CD4-positive, alpha-beta T cell treated with Interferon gamma for 1 hour (primary cell): ENCODE measurements around the gene DPP6.

Experiments
- DNase-seq: peaks from one replicate; pipeline ENCODE4 v3.0.0-alpha.2; 2020

Gene DPP6

GRCh38 chr7:154255324-154255723 lies 203.1 kb downstream of the DPP6 start:
- no peak for DNase-seq

- DNase-seq: no peak
Measured at GRCh38 chr7:154256150-154256549, 204.0 kb downstream of the DPP6 start.

DNA sequence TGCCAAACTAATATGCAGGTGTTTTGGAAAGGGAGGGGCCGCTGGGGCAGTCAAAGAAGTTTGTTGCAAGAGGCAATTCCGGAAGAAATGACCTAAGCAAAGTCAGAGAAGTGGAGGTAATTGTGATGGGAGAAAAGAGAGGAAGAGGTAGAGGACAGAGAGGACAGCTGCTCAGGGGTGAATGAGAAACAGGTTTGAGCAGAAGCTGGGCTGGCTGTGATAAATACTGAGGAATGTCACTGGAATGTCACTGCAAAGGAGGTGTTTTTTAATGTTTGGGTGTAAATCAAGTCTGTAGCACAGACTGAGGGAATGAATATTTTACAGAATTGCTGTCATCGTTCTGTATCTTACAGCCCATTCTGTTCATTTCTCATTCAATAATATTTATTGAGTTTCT lies 207.2 kb downstream of the DPP6 start:
- no peak for DNase-seq

DNA sequence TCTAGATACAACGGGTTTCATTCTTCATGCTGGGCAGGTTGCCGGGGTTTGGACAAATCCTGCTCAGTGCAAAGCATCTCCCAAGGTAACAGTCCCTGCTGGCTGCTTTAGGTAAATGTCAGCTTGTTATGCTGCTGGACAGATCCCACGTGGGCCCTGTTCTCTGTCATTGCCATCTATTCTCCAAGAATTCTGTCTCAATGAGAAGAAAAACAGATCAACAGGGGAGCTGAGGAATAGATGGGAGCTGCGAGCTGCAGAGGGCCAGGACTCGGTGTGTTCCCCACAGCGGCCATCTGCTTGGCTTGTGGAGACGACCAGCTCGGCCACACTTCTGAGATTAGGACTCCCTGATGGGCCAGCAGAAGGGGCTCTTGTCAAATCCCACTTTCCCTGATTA lies 235.2 kb downstream of the DPP6 start:
- DNase-seq: no peak

DNA sequence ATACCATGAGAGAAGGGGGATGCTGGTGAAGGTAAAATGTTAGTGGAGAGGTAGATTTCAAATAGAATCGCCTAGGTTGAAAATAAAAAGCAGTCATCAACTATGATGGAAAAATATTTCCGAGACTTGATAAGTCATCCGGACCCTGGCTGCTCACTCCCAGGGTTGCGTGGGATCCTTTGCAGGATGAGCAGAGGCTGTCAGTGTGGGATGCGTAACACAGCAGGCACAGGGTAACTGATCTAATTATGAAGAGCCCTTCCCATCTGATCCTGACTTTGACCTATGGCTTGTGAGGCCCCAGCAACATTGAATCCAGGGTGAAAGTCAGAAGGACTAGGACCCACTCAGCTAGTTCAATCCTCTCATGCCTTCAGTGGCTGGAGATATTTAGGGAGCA lies 236.9 kb downstream of the DPP6 start:
- no peak for DNase-seq

- no peak for DNase-seq
Measured at GRCh38 chr7:154296443-154296842, 244.2 kb downstream of the DPP6 start.

DNA sequence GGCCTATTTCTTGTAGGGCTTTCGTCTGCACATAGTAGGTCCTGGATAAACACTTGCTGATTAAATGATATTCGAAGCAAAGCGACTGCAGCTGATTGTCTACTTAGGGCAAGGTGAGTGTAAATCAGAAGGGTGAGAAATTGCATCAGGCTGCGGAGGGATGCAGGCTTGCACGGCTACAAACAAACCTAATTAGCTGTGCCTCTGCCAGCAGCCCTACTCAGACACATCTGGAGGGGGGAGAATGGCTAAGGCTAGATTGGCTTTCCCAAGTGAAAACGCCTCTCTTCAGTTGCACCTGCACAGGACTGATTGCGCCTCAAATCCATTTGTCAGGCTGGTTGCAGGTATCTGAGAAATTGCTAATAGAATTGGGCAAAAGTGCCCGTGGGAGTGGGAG lies 247.5 kb downstream of the DPP6 start:
- no peak for DNase-seq

DNA sequence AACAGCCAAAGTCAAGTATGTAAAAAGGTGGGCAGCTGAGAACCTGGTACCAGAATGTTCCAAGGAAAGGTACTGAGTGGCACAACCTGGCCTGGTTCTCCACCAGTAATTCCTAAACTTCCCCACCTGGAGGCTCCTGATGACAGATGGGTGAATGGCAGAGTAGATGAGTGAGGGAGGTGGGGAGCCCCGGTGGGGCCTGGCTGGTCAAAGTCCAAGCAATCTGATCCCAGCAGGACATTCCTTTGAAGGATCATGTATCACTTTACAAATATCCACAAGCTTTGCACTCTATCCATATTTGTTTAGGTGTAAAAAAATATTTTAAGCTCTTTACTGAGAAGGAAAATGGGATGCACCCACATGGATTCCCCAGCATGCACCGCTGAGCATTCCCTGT lies 250.2 kb downstream of the DPP6 start:
- DNase-seq: no peak

DNA sequence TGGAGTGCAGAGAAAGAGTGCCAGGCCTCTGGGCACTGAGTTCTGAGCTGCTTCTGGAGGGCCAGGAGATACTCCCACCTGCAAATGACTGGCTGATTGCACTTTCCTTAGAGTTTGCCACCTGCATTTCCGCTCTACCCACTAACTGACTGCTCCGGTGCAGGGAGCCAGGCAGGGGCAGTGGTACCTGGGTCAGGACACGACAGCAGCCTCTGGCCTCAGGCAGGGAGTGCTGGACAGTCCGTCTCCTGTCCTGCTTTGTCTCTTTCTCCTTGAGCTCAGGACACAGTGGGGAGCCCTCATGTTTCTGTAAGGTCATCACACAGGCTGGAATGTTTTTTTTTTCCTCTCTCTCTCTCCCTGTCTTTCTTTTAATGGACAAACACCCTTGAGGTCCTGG lies 252.0 kb downstream of the DPP6 start:
- DNase-seq: no peak

DNA sequence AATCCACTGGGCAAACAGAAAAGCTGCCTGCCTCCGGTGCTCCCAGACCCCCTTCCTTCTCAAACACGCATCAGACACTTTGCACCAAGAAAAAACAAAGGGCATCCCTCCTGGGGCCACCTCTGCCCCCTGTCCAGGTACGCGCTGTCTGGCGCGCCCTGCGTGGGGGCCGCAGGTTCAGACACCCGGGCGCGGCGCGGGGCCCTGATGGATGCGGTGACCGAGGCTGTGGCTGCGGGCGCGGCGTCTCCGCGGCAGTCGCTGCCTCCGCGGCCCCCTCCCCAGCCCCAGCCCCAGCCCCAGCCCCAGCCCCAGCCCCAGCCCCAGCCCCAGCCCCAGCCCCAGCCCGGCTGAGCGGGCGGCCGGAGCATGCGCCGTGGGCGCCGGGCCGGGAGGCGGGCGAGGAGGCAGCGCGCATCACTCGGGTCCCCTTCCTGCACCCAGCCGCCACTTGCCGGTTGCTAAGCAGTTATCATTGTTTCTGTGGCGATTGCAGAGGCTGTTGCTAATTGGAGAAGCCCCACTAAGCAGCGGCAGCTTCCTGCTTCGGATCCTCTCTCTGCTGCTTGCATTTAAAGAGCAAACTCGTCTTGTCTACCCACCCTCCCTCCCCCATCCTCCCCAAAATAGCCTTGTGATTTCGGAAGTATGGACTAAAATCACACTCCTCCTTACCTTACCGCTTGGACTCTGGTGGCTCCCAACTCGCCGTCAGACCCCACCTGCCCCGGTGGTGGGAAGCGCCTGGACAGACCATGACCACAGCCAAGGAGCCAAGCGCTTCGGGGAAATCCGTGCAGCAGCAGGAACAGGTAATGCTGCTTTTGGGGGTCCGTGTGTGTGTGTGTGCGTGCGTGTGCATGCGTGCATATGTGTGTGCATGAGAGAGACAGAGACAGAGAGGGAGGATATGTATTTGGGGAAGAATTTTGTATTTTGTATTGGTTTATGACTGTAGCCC lies 252.8 kb downstream of the DPP6 start:
- no peak for DNase-seq

GRCh38 chr7:154306036-154306435 lies 253.8 kb downstream of the DPP6 start:
- DNase-seq: no peak

GRCh38 chr7:154308928-154309327 lies 256.7 kb downstream of the DPP6 start:
- no peak for DNase-seq

DNA sequence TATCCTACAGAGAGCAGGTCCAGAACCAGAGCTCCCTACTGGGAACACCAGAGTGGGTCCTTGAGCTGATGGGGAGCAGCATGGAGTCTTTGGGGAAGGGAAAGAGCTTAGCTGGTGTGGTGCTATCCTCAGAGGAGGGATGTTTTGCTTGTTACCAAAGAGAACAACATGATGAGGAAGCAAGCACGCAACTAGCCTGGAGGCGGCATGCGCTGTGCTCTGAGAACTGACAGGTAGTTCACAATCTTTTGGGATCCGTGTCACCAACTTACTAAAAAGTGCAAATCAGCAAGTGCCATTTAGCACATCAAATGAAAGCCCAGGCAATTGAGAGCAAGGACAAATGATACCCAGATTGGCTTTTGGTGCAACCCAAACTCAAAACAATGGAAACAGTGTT lies 257.9 kb downstream of the DPP6 start:
- DNase-seq: no peak

- DNase-seq: no peak
Measured at GRCh38 chr7:154324196-154324595, 272.0 kb downstream of the DPP6 start.

DNA sequence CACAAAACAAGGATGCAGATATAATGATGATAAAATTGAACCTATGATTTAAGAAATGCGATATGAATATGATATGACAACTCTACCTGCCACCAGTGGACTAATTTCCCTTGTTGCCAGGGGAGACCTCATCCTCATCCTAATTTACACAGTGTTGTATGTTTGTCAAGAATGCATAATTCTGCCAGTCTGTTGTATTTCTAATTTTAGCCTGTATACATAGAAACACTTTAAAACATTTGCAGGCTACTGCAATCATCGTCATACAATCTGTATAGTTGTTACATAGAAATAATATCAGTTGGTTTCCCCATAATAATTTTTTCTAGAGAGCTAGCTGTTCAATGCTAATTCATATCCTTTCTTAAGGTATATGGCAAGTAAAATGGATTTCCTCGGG lies 274.2 kb downstream of the DPP6 start:
- no peak for DNase-seq

GRCh38 chr7:154330318-154330717 lies 278.1 kb downstream of the DPP6 start:
- no peak for DNase-seq

DNA sequence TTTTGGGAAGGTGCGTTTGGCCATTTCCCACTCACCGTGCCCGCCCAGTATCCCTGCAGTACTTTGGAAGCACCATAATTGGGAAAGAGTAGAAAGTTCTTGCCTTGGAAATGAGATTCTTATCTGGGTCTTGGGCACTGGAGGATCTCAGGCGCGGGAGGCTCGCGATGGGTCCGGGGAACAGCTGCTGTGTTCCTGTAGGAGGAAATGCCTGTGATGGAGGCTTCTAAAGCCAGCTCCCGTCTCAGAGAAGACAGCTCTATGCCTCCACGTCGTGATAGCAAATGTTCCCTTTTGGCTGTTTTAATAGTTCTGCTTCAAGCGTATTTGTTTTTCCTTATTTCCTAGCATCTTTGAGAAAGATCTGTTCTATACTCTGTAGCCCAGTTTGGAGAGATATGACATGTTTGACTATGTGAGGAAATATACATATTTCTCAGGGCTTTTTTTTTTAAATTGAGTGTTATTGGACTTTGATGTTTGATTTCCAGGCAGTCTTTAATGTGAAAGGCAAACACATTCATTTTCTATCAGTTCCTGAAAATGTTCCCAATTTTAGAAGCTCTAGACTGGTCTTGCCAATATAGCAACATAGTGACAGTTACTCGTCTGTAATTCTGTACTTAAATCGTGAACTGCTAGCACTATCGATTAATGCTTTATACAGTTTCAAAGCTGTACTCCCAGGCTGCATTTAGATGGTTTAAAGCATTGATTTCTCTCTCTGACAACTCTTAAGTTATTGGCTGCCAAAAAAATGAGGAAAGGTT lies 280.8 kb downstream of the DPP6 start:
- no peak for DNase-seq

- DNase-seq: no peak
Measured at GRCh38 chr7:154336295-154336694, 284.1 kb downstream of the DPP6 start.

GRCh38 chr7:154338701-154339506 lies 286.7 kb downstream of the DPP6 start:
- no peak for DNase-seq

DNA sequence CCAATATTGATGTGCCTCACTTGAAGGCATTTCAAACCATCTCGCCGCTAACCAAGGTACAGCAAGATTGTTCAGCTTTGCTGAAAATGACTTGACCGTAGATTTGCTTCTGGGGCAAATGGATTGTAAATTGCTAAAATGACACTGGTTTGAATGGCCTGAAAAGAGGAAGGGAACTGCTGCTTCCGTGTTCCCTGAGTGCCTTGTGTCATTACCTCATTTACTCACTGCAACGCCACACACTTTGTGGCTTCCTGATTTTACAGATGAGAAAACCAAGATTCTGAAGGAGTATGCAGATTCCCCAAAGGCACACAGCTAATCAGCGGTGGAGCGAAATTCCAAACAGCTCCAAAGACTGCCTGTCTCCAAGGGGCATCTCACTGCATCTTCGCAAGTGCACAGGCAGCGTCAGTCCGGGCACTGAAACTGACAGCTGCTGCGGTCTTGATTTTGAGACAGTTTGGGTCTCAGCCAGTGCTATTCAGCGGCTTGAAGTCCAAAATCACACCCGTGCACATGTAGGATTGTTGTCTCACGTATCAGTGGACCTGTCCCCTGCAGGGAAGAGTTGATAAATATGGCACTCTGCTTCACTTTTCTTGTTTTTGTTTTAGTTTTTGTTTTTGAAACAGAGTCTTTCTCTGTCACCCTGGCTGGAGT lies 290.9 kb downstream of the DPP6 start:
- no peak for DNase-seq

- DNase-seq: no peak
Measured at GRCh38 chr7:154343778-154344412, 291.7 kb downstream of the DPP6 start.

DNA sequence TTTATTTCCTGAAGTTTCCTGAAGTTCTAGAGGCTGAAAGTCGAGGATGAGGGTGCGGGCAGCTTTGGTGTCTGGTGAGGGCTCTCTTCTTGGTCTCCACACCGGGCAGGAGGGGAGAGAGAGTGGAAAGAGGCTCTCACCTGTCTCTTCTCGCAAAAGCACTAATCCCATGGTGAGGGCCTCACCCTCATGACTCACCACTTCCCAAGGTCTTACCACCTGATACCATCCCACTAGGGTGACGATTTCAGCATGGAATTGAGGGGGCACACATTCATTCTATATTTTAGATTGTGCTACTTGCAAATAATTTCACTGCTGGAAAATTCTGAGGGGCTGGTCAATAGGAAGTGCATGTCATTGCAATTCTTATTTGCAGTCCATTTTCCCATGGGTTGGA lies 292.9 kb downstream of the DPP6 start:
- DNase-seq: no peak
